ENCODE measurements around the gene ARID1A.

DNA sequence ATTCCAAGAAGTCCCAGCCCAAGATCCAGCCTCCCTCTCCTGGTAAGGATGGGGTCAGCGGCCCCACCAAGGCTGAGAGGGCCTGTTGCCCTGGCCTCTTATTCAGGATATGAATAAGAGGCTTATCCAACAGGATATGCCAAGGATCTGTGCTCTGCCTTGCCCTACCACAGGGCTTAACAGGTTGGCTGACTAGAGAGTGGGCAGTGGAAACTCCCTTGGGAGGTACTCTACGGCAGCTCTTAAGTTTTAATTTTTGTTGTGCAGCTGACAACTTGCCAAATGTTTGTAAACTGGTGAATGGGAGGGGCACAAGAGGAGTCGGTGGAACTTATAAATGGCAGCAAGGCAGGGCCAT, 75.4 kb downstream of the ARID1A start:
- TF ChIP-seq EZH2phosphoT487 (IDR thresholded peaks at IDR 0.05; ENCODE audit: unreplicated experiment): no peak
- TF ChIP-seq, protein P1, sequence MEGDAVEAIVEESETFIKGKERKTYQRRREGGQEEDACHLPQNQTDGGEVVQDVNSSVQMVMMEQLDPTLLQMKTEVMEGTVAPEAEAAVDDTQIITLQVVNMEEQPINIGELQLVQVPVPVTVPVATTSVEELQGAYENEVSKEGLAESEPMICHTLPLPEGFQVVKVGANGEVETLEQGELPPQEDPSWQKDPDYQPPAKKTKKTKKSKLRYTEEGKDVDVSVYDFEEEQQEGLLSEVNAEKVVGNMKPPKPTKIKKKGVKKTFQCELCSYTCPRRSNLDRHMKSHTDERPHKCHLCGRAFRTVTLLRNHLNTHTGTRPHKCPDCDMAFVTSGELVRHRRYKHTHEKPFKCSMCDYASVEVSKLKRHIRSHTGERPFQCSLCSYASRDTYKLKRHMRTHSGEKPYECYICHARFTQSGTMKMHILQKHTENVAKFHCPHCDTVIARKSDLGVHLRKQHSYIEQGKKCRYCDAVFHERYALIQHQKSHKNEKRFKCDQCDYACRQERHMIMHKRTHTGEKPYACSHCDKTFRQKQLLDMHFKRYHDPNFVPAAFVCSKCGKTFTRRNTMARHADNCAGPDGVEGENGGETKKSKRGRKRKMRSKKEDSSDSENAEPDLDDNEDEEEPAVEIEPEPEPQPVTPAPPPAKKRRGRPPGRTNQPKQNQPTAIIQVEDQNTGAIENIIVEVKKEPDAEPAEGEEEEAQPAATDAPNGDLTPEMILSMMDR (conservative IDR thresholded peaks at IDR 0.05; ENCODE audit: low read depth in 2 of 2): no peak

All from GM23338 (cell line).